HG02588 (cell line): Measurements from ENCODE around the gene GNAO1.

Experiments
- ATAC-seq: cut with Tn5 transposase; IDR thresholded peaks from one replicate; pipeline ENCODE4 v1.9.1; 2021; ENCODE audit warnings: mild to moderate bottlenecking, moderate library complexity; ENCODE audit not compliant: unreplicated experiment

Gene GNAO1

GRCh38 chr16:56344518-56345405 lies 153.5 kb downstream of the GNAO1 start:
- ATAC-seq = no peak

GRCh38 chr16:56345406-56346050 lies 154.2 kb downstream of the GNAO1 start:
- no peak for ATAC-seq

GRCh38 chr16:56346131-56346890 lies 155.0 kb downstream of the GNAO1 start:
- no peak for ATAC-seq

- no peak for ATAC-seq
Measured at GRCh38 chr16:56347166-56347565, 155.9 kb downstream of the GNAO1 start.

GRCh38 chr16:56347670-56348069 lies 156.4 kb downstream of the GNAO1 start:
- ATAC-seq = no peak

GRCh38 chr16:56348168-56349085 lies 157.1 kb downstream of the GNAO1 start:
- ATAC-seq = no peak

GRCh38 chr16:56349086-56349415 lies 157.8 kb downstream of the GNAO1 start:
- ATAC-seq = no peak

- ATAC-seq = no peak
Measured at GRCh38 chr16:56349711-56350161, 158.4 kb downstream of the GNAO1 start.

- ATAC-seq = no peak
Measured at GRCh38 chr16:56350491-56351405, 159.5 kb downstream of the GNAO1 start.

GRCh38 chr16:56351481-56351880 lies 160.2 kb downstream of the GNAO1 start:
- no peak for ATAC-seq

- ATAC-seq = no peak
Measured at GRCh38 chr16:56352351-56353053, 161.2 kb downstream of the GNAO1 start.

- ATAC-seq = no peak
Measured at GRCh38 chr16:56353054-56353921, 162.0 kb downstream of the GNAO1 start.

- ATAC-seq = no peak
Measured at GRCh38 chr16:56354016-56354415, 162.7 kb downstream of the GNAO1 start.

- no peak for ATAC-seq
Measured at GRCh38 chr16:56354746-56355145, 163.5 kb downstream of the GNAO1 start.

- ATAC-seq = no peak
Measured at GRCh38 chr16:56355221-56355620, 163.9 kb downstream of the GNAO1 start.

GRCh38 chr16:56355786-56356275 lies 164.5 kb downstream of the GNAO1 start:
- no peak for ATAC-seq
